ENCODE measurements around the gene ATP2B3. TPM values are rescaled to one million over a fixed set of nuclear protein-coding genes. Genes with fewer than 3 reads are reported as not detected.

Gene ATP2B3
- total and polyA plus RNA-seq, 2 experiments from 2014 or later = 0.17 TPM; not detected in 1

DNA sequence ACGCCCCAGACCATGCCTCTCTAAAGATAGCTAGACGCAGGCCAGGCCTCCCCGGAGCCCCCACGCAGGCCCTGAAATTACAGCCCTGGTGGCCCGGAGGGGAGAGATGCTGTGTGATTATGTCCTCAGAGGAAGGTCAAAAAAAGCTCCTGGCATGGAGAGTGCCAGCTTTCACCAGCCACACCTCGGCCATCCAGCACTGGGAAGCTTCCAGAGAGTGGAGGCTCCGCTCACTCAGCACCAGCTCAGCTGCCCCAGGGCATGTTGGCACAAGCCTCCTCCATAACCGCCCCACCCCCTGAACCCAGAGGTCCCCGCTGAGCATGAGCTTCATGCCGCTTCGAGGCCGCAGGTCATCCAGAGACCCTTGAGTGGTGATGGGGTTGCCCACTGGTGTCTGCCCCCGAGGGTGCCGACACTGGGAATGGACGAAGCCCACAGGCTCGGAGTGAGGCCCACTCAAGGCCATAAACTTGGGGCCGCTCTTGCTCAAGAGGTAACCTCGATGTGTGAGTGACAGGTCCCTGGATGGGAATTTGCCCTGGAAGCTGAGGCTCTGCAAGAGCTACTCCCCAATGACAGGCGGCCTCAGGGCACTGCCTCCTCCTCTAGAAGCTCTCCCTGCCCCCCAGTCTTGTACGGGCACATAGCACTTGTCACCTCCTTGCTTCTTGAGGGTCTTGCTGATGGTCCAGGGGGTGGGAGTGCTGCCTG lies 27.1 kb upstream of the ATP2B3 start (continued):
- TF ChIP-seq, protein P1, sequence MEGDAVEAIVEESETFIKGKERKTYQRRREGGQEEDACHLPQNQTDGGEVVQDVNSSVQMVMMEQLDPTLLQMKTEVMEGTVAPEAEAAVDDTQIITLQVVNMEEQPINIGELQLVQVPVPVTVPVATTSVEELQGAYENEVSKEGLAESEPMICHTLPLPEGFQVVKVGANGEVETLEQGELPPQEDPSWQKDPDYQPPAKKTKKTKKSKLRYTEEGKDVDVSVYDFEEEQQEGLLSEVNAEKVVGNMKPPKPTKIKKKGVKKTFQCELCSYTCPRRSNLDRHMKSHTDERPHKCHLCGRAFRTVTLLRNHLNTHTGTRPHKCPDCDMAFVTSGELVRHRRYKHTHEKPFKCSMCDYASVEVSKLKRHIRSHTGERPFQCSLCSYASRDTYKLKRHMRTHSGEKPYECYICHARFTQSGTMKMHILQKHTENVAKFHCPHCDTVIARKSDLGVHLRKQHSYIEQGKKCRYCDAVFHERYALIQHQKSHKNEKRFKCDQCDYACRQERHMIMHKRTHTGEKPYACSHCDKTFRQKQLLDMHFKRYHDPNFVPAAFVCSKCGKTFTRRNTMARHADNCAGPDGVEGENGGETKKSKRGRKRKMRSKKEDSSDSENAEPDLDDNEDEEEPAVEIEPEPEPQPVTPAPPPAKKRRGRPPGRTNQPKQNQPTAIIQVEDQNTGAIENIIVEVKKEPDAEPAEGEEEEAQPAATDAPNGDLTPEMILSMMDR (conservative IDR thresholded peaks at IDR 0.05; ENCODE audit: low read depth in 2 of 2) = no peak
- TF ChIP-seq EZH2phosphoT487 (IDR thresholded peaks at IDR 0.05; ENCODE audit: unreplicated experiment) (no peak), ZNF331 (CRISPR knock-in tag; IDR thresholded peaks at IDR 0.05; ENCODE audit: low read depth) (no peak)

DNA sequence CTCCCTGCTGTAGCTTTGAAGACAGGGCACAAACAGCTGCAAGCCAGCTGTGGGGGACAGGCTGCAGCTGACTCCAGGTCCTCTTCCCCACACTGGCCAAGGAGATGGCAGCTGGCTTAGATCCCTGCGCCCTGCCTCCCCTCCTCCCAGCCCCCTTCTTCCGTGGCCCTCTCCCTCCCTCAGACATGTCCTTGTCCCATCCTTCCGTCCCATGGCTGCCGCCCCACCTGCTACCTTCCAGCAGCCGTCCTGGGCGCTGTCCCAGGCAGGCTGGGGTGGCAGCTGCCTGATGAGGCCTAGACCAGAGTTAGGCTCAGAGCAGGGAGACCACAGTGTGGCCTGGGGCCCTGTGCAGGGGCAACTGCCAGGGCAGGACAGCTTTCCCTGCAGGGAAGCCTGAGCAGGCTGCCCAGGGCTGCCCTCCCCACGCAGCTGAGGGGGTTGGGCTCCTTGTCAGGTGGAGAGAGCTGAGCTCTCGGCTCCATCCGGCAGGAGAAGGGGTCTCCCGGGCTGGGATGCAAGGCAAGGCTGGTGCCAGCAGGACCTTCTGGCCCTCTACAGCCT lies 26.0 kb upstream of the ATP2B3 start:
- DNase-seq (ENCODE audit: low spot score) = no peak
- H3K36me3 Mint-ChIP-seq (ENCODE audit: low read depth) = no peaks in the 10 kb centered on the region
- Histone ChIP-seq H3F3A (replicated peaks; ENCODE audit: low read depth) (no peaks in the 10 kb centered on the region), H4K20me1 (replicated peaks; ENCODE audit: insufficient read depth) (no peaks in the 10 kb centered on the region), H3K4me2 (no peak overlapping the region), H3K79me2 (replicated peaks; ENCODE audit: insufficient read depth) (no peaks in the 10 kb centered on the region), H2AFZ (no peak overlapping the region), H3K27me3 (ENCODE audit: insufficient read depth) (no peaks in the 10 kb centered on the region), H3K27ac (ENCODE audit: low read depth) (no peak overlapping the region), H3K4me1 (ENCODE audit: insufficient read depth) (no peaks in the 10 kb centered on the region), H3K36me3 (ENCODE audit: insufficient read depth) (no peaks in the 10 kb centered on the region), H3K4me3 (no peak overlapping the region), H3K9me2 (ENCODE audit: insufficient read depth) (no peaks in the 10 kb centered on the region)
- no peak overlapping the region for H3K27ac Mint-ChIP-seq
- H3K4me1 Mint-ChIP-seq = peaks cover 5% of the 10 kb centered on the region
- H3K4me3 Mint-ChIP-seq = no peak overlapping the region
- ATAC-seq = no peak
- H3K27me3 Mint-ChIP-seq (ENCODE audit: insufficient read depth, low read depth, poor library complexity) = peaks cover 4% of the 10 kb centered on the region
- no peaks in the 10 kb centered on the region for H3K9me3 Mint-ChIP-seq
- TF ChIP-seq ZNF331 (CRISPR knock-in tag; IDR thresholded peaks at IDR 0.05; ENCODE audit: low read depth) = no peak
- TF ChIP-seq POLR2AphosphoS5 (IDR thresholded peaks at IDR 0.05; ENCODE audit: low read depth) = no peak
- TF ChIP-seq EZH2 (IDR thresholded peaks at IDR 0.05; ENCODE audit: low read depth, unreplicated experiment) = no peak
- no peak for TF ChIP-seq JUNB (IDR thresholded peaks at IDR 0.05; ENCODE audit: unreplicated experiment)
- TF ChIP-seq, protein P2, sequence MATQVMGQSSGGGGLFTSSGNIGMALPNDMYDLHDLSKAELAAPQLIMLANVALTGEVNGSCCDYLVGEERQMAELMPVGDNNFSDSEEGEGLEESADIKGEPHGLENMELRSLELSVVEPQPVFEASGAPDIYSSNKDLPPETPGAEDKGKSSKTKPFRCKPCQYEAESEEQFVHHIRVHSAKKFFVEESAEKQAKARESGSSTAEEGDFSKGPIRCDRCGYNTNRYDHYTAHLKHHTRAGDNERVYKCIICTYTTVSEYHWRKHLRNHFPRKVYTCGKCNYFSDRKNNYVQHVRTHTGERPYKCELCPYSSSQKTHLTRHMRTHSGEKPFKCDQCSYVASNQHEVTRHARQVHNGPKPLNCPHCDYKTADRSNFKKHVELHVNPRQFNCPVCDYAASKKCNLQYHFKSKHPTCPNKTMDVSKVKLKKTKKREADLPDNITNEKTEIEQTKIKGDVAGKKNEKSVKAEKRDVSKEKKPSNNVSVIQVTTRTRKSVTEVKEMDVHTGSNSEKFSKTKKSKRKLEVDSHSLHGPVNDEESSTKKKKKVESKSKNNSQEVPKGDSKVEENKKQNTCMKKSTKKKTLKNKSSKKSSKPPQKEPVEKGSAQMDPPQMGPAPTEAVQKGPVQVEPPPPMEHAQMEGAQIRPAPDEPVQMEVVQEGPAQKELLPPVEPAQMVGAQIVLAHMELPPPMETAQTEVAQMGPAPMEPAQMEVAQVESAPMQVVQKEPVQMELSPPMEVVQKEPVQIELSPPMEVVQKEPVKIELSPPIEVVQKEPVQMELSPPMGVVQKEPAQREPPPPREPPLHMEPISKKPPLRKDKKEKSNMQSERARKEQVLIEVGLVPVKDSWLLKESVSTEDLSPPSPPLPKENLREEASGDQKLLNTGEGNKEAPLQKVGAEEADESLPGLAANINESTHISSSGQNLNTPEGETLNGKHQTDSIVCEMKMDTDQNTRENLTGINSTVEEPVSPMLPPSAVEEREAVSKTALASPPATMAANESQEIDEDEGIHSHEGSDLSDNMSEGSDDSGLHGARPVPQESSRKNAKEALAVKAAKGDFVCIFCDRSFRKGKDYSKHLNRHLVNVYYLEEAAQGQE (IDR thresholded peaks at IDR 0.05; ENCODE audit: unreplicated experiment) = no peak
- TF ChIP-seq EZH2phosphoT487 (IDR thresholded peaks at IDR 0.05; ENCODE audit: unreplicated experiment) = no peak
- no peak for TF ChIP-seq CREB1 (CRISPR knock-in tag; IDR thresholded peaks at IDR 0.05; ENCODE audit: low read depth)
- no peak for TF ChIP-seq NANOG (IDR thresholded peaks at IDR 0.05; ENCODE audit: borderline replicate concordance)
- no peak for TF ChIP-seq STAT1 (IDR thresholded peaks at IDR 0.05; ENCODE audit: unreplicated experiment)
- TF ChIP-seq ZNF114 (CRISPR knock-in tag; IDR thresholded peaks at IDR 0.05) = no peak
- TF ChIP-seq, protein P1 (conservative IDR thresholded peaks at IDR 0.05; ENCODE audit: low read depth in 2 of 2) = no peak
- TF ChIP-seq, protein P3, sequence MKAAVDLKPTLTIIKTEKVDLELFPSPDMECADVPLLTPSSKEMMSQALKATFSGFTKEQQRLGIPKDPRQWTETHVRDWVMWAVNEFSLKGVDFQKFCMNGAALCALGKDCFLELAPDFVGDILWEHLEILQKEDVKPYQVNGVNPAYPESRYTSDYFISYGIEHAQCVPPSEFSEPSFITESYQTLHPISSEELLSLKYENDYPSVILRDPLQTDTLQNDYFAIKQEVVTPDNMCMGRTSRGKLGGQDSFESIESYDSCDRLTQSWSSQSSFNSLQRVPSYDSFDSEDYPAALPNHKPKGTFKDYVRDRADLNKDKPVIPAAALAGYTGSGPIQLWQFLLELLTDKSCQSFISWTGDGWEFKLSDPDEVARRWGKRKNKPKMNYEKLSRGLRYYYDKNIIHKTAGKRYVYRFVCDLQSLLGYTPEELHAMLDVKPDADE (IDR thresholded peaks at IDR 0.05) = no peak

Measured in GM23338 (cell line).